HG03342 (cell line): ENCODE results near the gene LRRC57.

ENCODE experiments used
- ATAC-seq: cut with Tn5 transposase; IDR thresholded peaks from one replicate; pipeline ENCODE4 v1.9.1; 2021; ENCODE audit warnings: mild to moderate bottlenecking, moderate library complexity; ENCODE audit not compliant: unreplicated experiment

The LRRC57 gene

GRCh38 chr15:42493679-42494078, 54.9 kb downstream of the LRRC57 start:
- ATAC-seq, result no peak

DNA sequence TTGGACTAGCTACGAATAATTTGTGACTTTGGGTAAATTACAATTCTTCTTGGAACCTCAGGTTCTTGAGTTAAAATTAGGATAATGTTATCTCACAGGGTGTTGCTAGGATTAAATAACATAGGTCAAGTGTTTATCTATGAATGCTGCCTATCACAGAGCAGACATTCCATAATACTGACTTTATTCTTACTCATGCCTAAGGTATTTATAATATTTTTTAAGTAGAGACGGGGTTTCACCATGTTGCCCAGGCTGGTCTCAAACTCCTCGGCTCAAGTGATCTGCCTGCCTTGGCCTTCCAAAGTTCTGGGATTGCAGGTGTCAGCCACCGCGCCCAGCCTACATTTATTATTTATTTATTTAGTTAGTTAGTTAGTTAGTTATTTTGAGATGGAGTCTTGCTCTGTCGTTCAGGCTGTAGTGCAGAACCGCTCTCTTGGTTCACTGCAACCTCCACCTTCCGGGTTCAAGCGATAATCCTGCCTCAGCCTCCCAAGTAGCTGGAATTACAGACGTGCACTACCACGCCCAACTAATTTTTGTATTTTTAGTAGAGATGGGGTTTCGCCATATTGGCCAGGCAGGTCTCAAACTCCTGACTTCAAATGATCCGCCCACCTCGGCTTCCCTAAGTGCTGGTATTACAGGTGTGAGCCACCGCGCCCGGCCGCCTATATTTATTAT, 56.9 kb downstream of the LRRC57 start:
- no peak for ATAC-seq

- peak; percentile 37 for ATAC-seq
Measured at GRCh38 chr15:42490671-42491538, 57.7 kb downstream of the LRRC57 start, which contains the start of gene ZNF106. Gene ZNF106 (minus strand): TSS chr15:42491141. CDS start chr15:42472289, 18,852 bp downstream.

DNA sequence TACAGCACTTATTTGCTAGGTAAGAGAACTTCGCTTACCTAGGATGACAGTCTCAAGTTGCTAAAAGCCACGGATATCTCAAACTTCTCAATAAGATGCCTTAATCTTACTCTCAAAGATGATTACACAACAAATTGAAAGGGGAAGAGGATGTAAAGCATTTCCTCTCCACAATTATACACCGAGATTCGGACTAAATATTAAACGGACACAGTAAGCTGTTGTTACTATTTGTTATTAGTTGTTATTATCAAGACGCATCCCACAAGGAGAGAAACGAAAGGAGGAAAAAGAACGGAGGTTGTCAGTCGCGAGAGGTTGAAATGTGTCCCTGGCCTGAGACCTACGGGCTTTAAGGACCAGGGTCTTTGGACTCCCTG, 58.3 kb downstream of the LRRC57 start:
- ATAC-seq, result no peak
